Hepatocyte (in vitro differentiated cells): ENCODE data around the gene ABCA2.

ENCODE experiments used
- EZH2 ChIP-seq: fragments of 200-600 bp; sonication (generic); IDR thresholded peaks from 2 replicates; pipeline ENCODE4 v1.6.1; 2016; ENCODE audit warnings: antibody characterized with exemption, mild to moderate bottlenecking, borderline replicate concordance
- EZH2phosphoT487 ChIP-seq: fragments of 200-600 bp; sonication (generic); IDR thresholded peaks from one replicate; pipeline ENCODE4 v1.6.1; 2018; ENCODE audit warnings: antibody characterized with exemption, mild to moderate bottlenecking, low read depth, moderate library complexity; ENCODE audit not compliant: unreplicated experiment, severe bottlenecking
- TF ChIP-seq, protein P1 (sequence below): fragments of 200-600 bp; sonication (generic); IDR thresholded peaks from 2 replicates; pipeline ENCODE4 v1.5.1; 2016; ENCODE audit warnings: antibody characterized with exemption, mild to moderate bottlenecking; ENCODE audit not compliant: poor library complexity

DNA sequence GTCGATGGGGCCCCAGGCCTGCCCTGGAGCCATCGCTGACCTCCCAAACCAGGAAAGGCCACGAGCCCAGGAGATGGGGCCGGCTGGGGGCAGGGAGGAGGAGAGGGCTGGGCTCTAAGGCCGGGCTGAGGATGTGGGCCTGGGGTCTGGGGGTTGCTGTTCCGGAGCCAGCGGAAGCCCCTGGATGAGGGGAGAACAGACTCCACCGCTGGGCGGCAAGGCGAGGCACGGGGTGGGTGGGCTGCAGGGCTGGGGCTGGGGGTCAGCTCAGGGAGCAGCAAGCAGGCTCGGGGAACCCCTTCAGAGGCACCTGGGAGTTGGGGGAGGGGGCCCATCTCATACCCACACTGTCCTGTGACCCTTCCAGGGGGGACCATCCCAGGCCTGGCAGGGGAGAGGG, 64.3 kb downstream of the ABCA2 start:
- TF ChIP-seq, protein P1, sequence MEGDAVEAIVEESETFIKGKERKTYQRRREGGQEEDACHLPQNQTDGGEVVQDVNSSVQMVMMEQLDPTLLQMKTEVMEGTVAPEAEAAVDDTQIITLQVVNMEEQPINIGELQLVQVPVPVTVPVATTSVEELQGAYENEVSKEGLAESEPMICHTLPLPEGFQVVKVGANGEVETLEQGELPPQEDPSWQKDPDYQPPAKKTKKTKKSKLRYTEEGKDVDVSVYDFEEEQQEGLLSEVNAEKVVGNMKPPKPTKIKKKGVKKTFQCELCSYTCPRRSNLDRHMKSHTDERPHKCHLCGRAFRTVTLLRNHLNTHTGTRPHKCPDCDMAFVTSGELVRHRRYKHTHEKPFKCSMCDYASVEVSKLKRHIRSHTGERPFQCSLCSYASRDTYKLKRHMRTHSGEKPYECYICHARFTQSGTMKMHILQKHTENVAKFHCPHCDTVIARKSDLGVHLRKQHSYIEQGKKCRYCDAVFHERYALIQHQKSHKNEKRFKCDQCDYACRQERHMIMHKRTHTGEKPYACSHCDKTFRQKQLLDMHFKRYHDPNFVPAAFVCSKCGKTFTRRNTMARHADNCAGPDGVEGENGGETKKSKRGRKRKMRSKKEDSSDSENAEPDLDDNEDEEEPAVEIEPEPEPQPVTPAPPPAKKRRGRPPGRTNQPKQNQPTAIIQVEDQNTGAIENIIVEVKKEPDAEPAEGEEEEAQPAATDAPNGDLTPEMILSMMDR, result no peak
- TF ChIP-seq EZH2, result no peak
- TF ChIP-seq EZH2phosphoT487, result no peak
